Brain microvascular endothelial cell (primary cell): ENCODE data around the gene OSBPL5.

Experiments used
- DNase-seq: peaks from one replicate; pipeline ENCODE4 v3.0.0-alpha.2; 2020
- H3K27ac ChIP-seq: fragments of 250-450 bp; sonication (Bioruptor Pico); 2 replicates; pipeline ENCODE4 v1.5.1; 2020; ENCODE audit warnings: mild to moderate bottlenecking, moderate library complexity
- H3K27me3 ChIP-seq: fragments of 250-450 bp; sonication (Bioruptor Pico); replicated peaks from 2 replicates; pipeline ENCODE4 v1.5.1; 2020; ENCODE audit warnings: mild to moderate bottlenecking
- H3K36me3 ChIP-seq: fragments of 250-450 bp; sonication (Bioruptor Pico); replicated peaks from 2 replicates; pipeline ENCODE4 v1.5.1; 2020; ENCODE audit warnings: mild to moderate bottlenecking
- H3K4me3 ChIP-seq: 2 replicates; pipeline ENCODE4 v1.5.1; 2011; ENCODE audit warnings: low read depth, mild to moderate bottlenecking, control low read depth, low read length, moderate library complexity
- CTCF ChIP-seq: IDR thresholded peaks from 2 replicates; pipeline ENCODE4 v1.5.1; 2011; ENCODE audit warnings: low read depth, mild to moderate bottlenecking, moderate library complexity, low read length, control low read depth, inconsistent platforms; ENCODE audit errors: missing control alignments
- in situ Hi-C: cut with HindIII; loops from 2 replicates; pipeline ENCODE4 v1.10.0; 2017; ENCODE audit warnings: low sequenced_read_pairs, low pct_ligation_motif_present

The OSBPL5 gene

GRCh38 chr11:3133261-3134217 lies 31.6 kb downstream of the OSBPL5 start:
- no peak overlapping the region for H3K27ac ChIP-seq
- H3K27me3 ChIP-seq, result no peaks in the 10 kb centered on the region
- no peak for TF ChIP-seq CTCF
- H3K4me3 ChIP-seq, result no peak overlapping the region
- in situ Hi-C loops, result no loop called here
- DNase-seq, result no peak
- H3K36me3 ChIP-seq, result no peaks in the 10 kb centered on the region

GRCh38 chr11:3132831-3133260 lies 32.3 kb downstream of the OSBPL5 start:
- DNase-seq, result no peak
- no peak for TF ChIP-seq CTCF
- in situ Hi-C loops, result no loop called here
- Histone ChIP-seq H3K4me3 (no peak overlapping the region), H3K36me3 (no peaks in the 10 kb centered on the region), H3K27me3 (no peaks in the 10 kb centered on the region), H3K27ac (no peak overlapping the region)

GRCh38 chr11:3132271-3132781 lies 32.8 kb downstream of the OSBPL5 start:
- TF ChIP-seq CTCF, result no peak
- no peak overlapping the region for H3K27ac ChIP-seq
- in situ Hi-C loops, result no loop called here
- no peak for DNase-seq
- H3K4me3 ChIP-seq, result no peak overlapping the region
- H3K27me3 ChIP-seq, result no peaks in the 10 kb centered on the region
- no peaks in the 10 kb centered on the region for H3K36me3 ChIP-seq

GRCh38 chr11:3131330-3131941 lies 33.7 kb downstream of the OSBPL5 start:
- in situ Hi-C loops, result no loop called here
- no peak overlapping the region for H3K27ac ChIP-seq
- no peaks in the 10 kb centered on the region for H3K27me3 ChIP-seq
- DNase-seq, result no peak
- H3K4me3 ChIP-seq, result no peak overlapping the region
- TF ChIP-seq CTCF, result no peak
- no peaks in the 10 kb centered on the region for H3K36me3 ChIP-seq

- DNase-seq, result no peak
- in situ Hi-C loops, result no loop called here
- Histone ChIP-seq H3K36me3 (no peaks in the 10 kb centered on the region), H3K27ac (no peak overlapping the region), H3K4me3 (no peak overlapping the region), H3K27me3 (no peaks in the 10 kb centered on the region)
- TF ChIP-seq CTCF, result no peak
Measured at GRCh38 chr11:3130269-3131071, 34.6 kb downstream of the OSBPL5 start.
